ENCODE measurements around the gene STEAP2.

The STEAP2 gene

DNA sequence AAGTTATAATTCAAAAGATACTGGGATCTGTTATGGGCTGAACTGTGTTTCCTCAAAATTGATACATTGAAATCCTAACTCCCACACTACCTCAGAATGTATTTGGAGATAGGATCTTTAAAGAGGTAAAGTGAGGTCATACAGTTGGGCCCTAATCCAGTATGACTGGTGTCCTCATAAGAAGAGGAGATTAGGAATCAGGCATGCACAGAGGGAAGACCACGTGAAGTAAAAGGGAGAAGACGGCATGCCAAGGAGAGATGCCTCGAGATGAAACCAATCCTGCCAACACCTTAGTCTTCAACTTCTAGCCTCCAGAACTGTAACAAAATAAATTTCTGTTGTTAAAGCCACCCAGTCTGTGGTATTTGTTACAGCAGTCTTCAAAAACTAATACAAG is 27.5 kb downstream of the STEAP2 start:
- Histone ChIP-seq H4K20me1 (no peaks in the 10 kb centered on the region), H3K36me3 (no peaks in the 10 kb centered on the region), H3K9ac (no peak overlapping the region), H3K27ac (no peak overlapping the region), H3K27me3 (no peaks in the 10 kb centered on the region), H3K4me3 (no peak overlapping the region), H3K4me1 (no peaks in the 10 kb centered on the region), H3K9me3 (replicated peaks in 1 of 11) (peaks cover 0 to under 1% (median 0%) of the 10 kb centered on the region in 11 experiments; a peak in 1 of 22 replicates), H3K4me2 (no peak overlapping the region)
- no peak for TF ChIP-seq Cebpa-rat (IDR thresholded peaks at IDR 0.05)

- Histone ChIP-seq H3K4me2 (no peak overlapping the region), H3K36me3 (no peaks in the 10 kb centered on the region), H3K27me3 (no peaks in the 10 kb centered on the region), H3K4me1 (no peaks in the 10 kb centered on the region), H3K9ac (no peak overlapping the region), H4K20me1 (no peaks in the 10 kb centered on the region), H3K9me3 (replicated peaks in 1 of 11) (peaks cover under 1 to 7% (median 4%) of the 10 kb centered on the region in 11 experiments; a peak in 20 of 22 replicates), H3K27ac (no peak overlapping the region), H3K4me3 (no peak overlapping the region)
- no peak for TF ChIP-seq Cebpa-rat (IDR thresholded peaks at IDR 0.05)
Observed at GRCh38 chr7:90239625-90240228, 28.2 kb downstream of the STEAP2 start.

DNA sequence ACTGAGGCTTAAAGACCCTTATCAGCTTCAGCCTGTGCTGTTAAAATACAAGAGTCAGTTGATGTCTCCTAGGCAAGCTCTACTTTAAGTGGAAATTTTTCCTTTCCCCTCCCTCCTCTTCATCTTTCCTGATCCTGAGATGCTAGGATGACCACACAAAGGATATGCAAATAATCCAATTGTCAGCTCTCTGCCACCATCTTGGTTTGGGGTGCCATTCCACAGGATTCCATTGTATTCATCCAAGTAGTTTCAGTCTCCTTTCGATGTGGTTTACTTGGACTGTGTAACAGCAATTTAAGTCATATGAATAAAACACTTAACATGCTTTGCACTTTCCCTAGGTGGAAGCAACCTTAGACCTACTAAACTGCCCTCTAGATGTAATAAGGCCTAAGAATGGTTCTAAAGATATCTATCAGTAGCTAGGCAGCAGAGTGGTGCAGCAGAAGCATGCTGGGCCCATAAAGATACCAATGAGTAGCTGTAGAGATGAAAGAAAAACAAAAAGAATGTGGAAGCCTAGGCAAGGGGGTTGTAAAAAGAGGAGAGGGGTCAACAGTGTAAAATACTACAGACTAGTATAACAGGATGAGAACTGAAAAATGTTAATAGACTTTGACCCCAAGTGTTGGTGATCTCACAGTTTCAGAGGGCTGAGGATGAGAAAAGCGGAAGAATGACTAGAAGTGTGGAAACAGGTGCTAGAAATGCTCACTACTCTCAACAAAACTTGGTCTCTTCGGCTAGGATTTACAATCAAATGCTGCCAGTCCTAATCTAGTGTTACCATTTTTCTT is 31.0 kb downstream of the STEAP2 start:
- H4K20me1 ChIP-seq: no peaks in the 10 kb centered on the region
- H3K4me3 ChIP-seq: no peak overlapping the region
- no peak overlapping the region for H3K9ac ChIP-seq
- no peak for TF ChIP-seq Cebpa-rat (IDR thresholded peaks at IDR 0.05)
- no peaks in the 10 kb centered on the region; a peak in 2 of 22 replicates for H3K27me3 ChIP-seq
- no peak overlapping the region for H3K27ac ChIP-seq
- peaks cover 11 to 19% (median 15%) of the 10 kb centered on the region in 11 experiments; a peak in 21 of 22 replicates for H3K9me3 ChIP-seq (replicated peaks in 1 of 11)
- H3K4me2 ChIP-seq: no peak overlapping the region
- no peaks in the 10 kb centered on the region for H3K4me1 ChIP-seq
- no peaks in the 10 kb centered on the region for H3K36me3 ChIP-seq

- no peak overlapping the region for H3K4me2 ChIP-seq
- TF ChIP-seq Cebpa-rat (IDR thresholded peaks at IDR 0.05): no peak
- H3K27ac ChIP-seq: no peak overlapping the region
Observed at GRCh38 chr7:90243556-90243955, 32.0 kb downstream of the STEAP2 start.

GRCh38 chr7:90244565-90244908 is 33.0 kb downstream of the STEAP2 start:
- H3K9ac ChIP-seq: no peak overlapping the region
- H3K4me1 ChIP-seq: no peaks in the 10 kb centered on the region
- TF ChIP-seq Cebpa-rat (IDR thresholded peaks at IDR 0.05): no peak
- no peak overlapping the region for H3K4me3 ChIP-seq
- no peak overlapping the region for H3K4me2 ChIP-seq
- peaks cover 11 to 22% (median 16%) of the 10 kb centered on the region in 11 experiments for H3K9me3 ChIP-seq (replicated peaks in 1 of 11)
- no peaks in the 10 kb centered on the region for H3K36me3 ChIP-seq
- no peak overlapping the region for H3K27ac ChIP-seq
- no peaks in the 10 kb centered on the region; a peak in 2 of 22 replicates for H3K27me3 ChIP-seq
- H4K20me1 ChIP-seq: no peaks in the 10 kb centered on the region

More at GRCh38 chr7:90243556-90243955, 32.0 kb downstream of the STEAP2 start:
- H4K20me1 ChIP-seq: no peaks in the 10 kb centered on the region
- peaks cover 11 to 19% (median 15%) of the 10 kb centered on the region in 11 experiments for H3K9me3 ChIP-seq (replicated peaks in 1 of 11)
- no peak overlapping the region for H3K4me3 ChIP-seq
- no peak overlapping the region for H3K9ac ChIP-seq
- no peaks in the 10 kb centered on the region; a peak in 2 of 22 replicates for H3K27me3 ChIP-seq
- no peaks in the 10 kb centered on the region for H3K36me3 ChIP-seq
- H3K4me1 ChIP-seq: no peaks in the 10 kb centered on the region

DNA sequence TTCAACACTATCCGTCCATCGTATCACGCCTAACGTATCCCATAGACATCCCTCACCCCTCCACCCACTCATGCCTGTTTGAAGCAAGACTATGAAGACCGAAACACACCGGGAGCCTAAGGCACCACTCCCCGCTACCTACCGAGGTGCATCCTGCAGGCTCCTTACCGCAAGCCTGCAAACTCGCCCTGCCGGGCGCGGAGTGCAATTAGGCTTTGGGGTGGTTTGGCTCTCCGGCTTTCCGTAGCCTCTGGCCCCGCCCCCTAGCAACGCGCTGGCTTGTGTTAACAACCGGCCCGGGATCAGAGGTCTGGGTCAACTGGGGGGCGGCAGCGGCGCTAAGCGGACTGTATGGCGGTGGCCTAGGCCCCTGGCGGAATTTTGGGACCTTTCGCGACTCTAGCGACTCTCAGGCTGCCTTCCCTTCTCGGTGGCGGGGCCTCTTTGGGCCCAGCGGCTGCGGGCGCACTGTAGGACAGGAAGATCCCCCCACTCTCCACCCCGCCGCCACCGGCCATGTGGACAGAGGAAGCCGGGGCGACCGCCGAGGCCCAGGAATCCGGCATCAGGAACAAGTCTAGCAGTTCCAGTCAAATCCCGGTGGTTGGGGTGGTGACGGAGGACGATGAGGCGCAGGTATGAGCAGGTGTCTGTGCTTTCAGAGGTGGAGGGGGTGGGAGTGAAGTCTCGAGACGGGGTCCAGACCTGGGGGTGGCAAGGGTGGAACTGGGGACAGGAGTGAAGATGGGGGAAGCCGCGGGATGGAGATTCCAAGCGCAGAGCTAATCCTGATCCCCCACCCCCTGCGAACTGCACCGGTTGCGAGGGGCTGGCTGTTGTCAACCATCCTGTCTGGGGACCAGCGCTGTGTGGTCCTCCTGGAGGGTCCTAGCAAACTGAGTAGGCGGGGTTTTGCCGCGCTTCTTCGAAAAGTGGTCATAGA is 33.6 kb downstream of the STEAP2 start, which contains the start of gene CFAP69:
Gene CFAP69, plus strand, starts transcription at position 266 of the 943 bp plus-strand sequence. Its CDS starts 251 bp downstream, at position 517.
- Histone ChIP-seq H3K27ac (no peak within 1 kb of the TSS), H3K4me2 (no peak within 1 kb of the TSS), H3K36me3 (no peaks in the 10 kb centered on the region), H3K9ac (no peak within 1 kb of the TSS), H3K4me3 (no peak within 1 kb of the TSS), H3K27me3 (no peaks in the 10 kb centered on the region; a peak in 2 of 22 replicates), H3K4me1 (no peaks in the 10 kb centered on the region), H3K9me3 (replicated peaks in 1 of 11) (peaks cover 11 to 22% (median 16%) of the 10 kb centered on the region in 11 experiments), H4K20me1 (no peaks in the 10 kb centered on the region)
- no peak for TF ChIP-seq Cebpa-rat (IDR thresholded peaks at IDR 0.05)

- no peaks in the 10 kb centered on the region for H3K4me1 ChIP-seq
- no peak overlapping the region for H3K4me3 ChIP-seq
- H3K36me3 ChIP-seq: no peaks in the 10 kb centered on the region
- H3K9ac ChIP-seq: no peak overlapping the region
- H3K27ac ChIP-seq: no peak overlapping the region
- no peaks in the 10 kb centered on the region for H4K20me1 ChIP-seq
- no peak for TF ChIP-seq Cebpa-rat (IDR thresholded peaks at IDR 0.05)
- H3K27me3 ChIP-seq: no peaks in the 10 kb centered on the region; a peak in 2 of 22 replicates
- no peak overlapping the region for H3K4me2 ChIP-seq
- peaks cover 11 to 22% (median 16%) of the 10 kb centered on the region in 11 experiments for H3K9me3 ChIP-seq (replicated peaks in 1 of 11)
Observed at GRCh38 chr7:90246171-90246570, 34.6 kb downstream of the STEAP2 start.

DNA sequence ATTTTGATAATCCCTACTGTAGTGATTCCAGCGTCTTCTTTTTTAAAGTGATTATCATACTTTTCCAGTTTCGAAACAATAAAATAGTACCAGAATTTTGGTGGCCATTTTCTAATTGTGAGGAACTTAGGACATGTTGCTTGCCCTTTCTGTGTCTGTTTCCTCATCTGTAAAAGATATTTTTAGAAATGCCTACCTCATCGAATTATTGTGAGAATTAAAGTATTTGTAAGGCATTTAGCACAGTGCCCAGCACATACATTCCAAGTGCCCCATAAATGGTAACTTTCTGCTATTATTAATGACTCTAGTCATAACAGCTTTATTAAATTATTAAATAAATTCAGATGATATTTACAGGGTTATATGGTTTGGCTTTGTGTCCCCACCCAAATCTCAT is 37.2 kb downstream of the STEAP2 start:
- H3K4me1 ChIP-seq: no peaks in the 10 kb centered on the region
- H3K36me3 ChIP-seq: no peaks in the 10 kb centered on the region
- TF ChIP-seq Cebpa-rat (IDR thresholded peaks at IDR 0.05): no peak
- H3K4me2 ChIP-seq: no peak overlapping the region
- no peak overlapping the region for H3K27ac ChIP-seq
- H4K20me1 ChIP-seq: no peaks in the 10 kb centered on the region
- H3K9me3 ChIP-seq (replicated peaks in 1 of 11): peaks cover 11 to 22% (median 16%) of the 10 kb centered on the region in 11 experiments
- no peak overlapping the region for H3K9ac ChIP-seq
- no peaks in the 10 kb centered on the region; a peak in 2 of 22 replicates for H3K27me3 ChIP-seq
- no peak overlapping the region for H3K4me3 ChIP-seq

Data from BLaER1 treated with 17β-estradiol and CSF1 and Interleukin-3, amounts not matched to agents 10 nM and 100 nM (cell line).